ENCODE data around the gene TNMD.

TNMD gene

DNA sequence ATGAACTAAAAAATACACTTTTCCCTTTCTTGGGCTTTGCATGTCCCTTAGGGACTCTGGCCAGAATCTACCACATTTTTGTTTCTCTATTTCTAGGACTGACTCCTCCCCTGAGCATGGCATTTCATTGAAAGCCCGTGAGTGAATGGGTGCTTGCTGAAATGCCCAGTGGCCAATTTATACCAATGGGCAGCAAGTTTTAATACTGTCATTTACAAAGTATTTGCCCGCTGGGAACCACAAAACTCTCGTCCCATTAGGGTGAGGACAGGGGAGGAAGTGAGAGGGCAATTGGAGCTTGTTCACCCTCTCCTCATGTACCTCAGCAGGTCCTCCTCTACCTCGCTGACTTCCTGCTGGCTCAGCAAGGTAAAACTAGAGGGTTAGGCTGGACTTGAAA, 60.4 kb downstream of the TNMD start:
- DNase-seq, result no peak

DNA sequence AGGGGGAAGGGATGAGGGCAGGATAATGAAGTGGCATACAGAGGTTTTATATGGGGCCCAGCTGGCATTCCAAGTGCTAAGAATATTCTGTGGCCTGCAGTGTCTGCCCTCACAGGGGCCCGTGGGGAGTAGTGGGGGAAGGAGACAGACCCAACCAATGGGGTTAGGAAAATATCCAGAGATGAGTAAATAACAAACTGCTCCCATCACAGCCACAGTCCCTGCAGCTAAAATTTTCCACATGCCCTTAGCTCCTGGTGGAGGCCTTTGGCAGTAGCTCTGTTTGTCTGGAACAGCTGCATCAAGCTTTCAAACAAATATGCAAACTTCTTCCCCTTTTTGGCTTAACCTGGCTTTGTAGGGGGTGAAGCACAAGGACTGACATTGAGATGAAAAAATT, 62.4 kb downstream of the TNMD start:
- DNase-seq, result no peak

DNA sequence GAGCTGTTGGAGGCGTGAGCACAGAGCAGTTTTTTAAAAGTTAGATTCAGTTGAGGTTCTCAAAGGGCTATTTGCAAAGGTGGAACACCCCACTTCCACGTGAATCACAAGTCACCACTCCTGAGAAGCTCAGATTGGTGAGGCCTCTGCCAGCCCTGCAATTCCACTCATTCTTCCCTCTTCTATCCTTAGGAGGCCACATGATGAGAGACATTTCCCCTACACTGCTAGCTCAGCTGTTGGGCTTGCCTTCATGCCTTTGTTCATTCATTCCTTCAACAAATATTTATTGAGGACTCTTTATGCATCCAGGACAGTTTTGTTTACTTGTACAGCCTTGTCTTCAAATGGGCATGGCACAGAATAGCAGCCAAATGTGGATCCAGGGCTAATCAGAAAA, 63.0 kb downstream of the TNMD start:
- DNase-seq, result no peak

DNA sequence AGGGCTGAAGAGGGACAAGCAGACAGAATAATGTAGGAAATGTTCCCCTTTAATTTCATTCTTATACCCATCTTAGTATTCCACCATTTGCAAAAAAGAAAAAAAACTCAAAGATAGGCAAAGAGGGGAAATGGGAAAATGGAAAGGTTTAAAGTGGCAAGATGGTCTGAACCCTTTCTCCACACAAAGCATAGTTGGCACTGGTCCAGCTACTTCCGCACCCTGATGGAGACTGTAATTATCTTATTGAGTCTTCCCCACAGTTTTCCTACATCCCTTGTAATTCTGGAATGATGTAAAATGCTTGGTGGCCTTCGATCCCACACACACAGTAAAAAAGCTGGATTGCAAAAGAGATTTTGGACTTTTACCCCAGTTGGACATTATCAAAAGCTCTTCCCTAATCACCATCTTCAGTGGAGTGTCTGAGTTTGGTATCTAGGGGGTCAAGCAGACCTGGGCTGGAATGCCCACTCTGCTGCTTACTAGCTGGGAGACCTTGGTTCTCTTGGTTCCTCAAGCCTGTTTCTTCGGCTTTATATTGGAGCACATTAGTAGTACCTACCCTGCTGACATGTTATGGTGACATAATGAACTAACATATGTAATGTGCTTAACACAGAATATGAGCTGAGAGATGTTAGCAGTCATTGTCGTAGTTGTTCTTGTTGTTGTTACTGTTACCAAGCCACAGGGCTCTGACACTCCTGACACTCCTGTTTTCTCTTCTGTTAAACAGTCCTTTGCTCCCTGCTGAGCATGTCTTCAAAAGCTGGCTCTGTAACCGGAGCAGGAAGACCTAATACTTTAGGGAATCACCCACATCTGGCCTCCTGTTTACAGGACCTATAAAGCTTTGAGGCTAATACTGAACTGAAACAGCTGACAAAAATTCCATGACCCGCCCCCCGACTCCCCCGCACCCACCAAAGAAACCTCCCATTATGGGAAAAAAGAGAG, 64.0 kb downstream of the TNMD start:
- DNase-seq, result no peak
